ENCODE measurements around the gene AMY1A.
"Not testable (repeated sequence)": the region's sequence is repeated elsewhere in the genome, so short reads cannot be mapped to it uniquely, and the experiment has no call there.

The AMY1A gene

DNA sequence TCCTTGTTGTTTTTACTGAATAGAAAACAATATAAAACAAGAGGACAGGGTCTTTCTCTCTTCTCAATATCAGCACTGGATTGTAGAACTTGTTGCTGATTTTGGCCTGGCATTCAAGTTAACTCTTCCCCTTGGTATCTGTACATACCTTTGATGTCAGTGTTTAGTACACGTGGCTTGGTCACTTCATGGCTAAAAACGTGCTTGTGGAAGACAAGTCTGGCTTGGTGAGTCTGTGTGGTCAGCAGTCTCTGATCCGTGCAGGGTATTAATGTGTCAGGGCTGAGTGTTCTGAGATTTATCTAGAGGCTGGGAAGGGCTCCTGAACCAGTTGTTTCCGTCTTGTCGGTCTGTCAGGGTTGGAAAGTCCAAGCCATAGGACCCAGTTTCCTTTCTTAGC is at the start of gene AMY1A:
AMY1A (plus strand) TSS at position 301 of the 400 bp plus-strand sequence. CDS start 571 bp downstream, outside the sequence.
- not testable (repeated sequence) for DNase-seq

DNA sequence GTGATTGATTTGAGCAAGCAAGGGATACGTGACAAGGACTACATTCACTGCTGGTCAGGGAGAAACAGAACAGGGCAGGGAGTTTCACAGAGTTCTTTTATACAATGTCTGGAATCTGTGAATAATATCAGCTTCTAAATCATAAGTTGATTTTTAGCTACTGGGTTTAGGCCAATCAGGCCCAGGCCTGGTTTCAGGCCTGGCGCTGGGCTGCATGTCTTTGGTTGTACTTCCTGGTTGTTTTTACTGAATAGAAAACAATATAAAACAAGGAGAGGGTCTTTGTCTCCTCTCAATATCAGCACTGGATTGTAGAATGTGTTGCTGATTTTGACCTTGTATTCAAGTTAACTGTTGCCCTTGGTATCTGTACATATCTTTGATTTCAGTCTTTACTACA is 39.2 kb upstream of the AMY1A start:
- DNase-seq = no peak

GRCh38 chr1:103616994-103617477 is 38.5 kb upstream of the AMY1A start, which contains the start of gene AMY2A:
AMY2A (plus strand) TSS chr1:103617427; CDS start chr1:103617441, 14 bp downstream.
- DNase-seq = not testable (repeated sequence)

DNA sequence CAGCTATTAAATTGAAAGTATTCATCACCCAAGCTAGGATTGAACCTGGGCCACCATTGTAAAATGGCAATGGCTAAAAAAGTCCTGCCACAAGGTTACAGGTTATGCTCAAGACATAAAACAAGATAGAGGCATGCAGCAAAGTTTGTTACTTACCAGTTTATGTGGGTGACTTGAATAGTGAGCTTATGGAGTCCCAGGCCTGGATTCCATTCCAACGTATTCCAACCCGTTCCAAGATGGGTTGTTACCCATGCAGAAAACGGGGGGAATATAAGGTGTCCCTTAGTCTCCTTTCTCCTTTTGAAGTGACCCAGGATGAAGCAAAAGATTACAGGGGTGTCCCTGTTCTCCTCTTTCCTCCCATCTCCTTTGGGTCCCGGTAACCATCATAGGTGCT is 28.1 kb upstream of the AMY1A start:
- DNase-seq = not testable (repeated sequence)

- DNase-seq = not testable (repeated sequence)
Observed at GRCh38 chr1:103641194-103641593, 14.4 kb upstream of the AMY1A start.

DNA sequence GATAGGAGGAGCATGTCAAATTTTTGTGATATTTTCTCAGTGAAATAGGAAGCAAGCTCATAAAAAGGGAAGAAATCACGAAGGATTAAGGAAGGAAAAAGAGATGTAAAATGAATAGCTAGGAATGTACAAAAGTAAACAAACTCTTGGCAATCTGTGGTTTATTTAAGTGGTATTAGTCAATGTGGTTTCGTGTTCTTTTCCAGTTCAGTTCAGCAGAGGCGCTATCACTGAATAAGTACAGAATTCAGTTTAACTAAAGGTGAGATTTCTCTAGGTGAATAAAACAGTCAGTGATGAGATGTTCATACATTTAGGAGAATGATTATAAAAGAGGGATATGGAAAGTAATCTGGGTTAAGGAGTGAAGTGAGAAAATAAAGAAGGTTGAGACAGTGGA is 11.7 kb upstream of the AMY1A start:
- not testable (repeated sequence) for DNase-seq

DNA sequence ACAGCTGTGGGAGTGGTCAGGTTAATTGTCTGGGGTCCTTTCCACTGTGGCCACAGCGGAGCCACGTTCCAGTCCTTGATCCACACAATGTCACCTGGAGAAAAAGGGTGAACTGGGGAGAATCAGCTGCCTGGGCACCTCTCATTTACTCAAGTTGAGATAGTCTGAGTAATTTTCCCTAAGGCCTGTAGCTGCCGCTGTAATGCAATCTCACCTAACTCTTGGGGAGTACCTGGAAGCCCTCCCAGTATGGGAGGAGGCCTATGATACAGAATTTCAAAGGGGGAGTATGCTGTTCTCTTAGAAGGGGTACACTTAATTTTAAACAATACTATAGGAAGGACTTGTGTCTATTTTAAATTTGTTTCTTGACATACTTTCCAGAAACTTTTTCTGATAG is 5.3 kb upstream of the AMY1A start:
- not testable (repeated sequence) for DNase-seq

- DNase-seq = not testable (repeated sequence)
Observed at GRCh38 chr1:103650889-103651288, 4.7 kb upstream of the AMY1A start.

- DNase-seq = not testable (repeated sequence)
Observed at GRCh38 chr1:103654133-103654532, 1.4 kb upstream of the AMY1A start.

DNA sequence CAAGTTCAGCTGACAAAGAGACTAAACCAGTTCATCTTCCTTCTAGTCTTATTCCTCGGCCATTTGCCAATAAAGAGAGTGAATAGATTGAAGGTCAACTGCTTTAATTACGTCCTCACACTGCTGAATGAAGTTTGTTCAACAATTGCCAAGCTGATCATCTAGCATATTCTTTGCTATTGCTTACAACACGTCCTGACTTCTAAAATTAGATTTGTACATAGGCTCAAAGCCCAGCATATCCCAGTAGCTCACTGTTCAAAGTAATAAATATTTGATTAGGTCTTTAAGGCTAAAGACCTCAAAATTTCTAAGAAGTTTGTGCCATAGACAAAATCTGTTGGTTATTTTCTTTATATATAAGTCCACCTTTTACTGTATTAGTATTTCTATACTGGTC is 20.8 kb downstream of the AMY1A start:
- DNase-seq = not testable (repeated sequence)

GRCh38 chr1:103696110-103696509 is 40.5 kb downstream of the AMY1A start, which contains the start of gene AMY1B:
AMY1B (minus strand) TSS chr1:103696210; CDS start chr1:103695639, 571 bp downstream.
- DNase-seq = not testable (repeated sequence)

- DNase-seq = not testable (repeated sequence)
Observed at GRCh38 chr1:103697430-103697829, 41.9 kb downstream of the AMY1A start.

- not testable (repeated sequence) for DNase-seq
Observed at GRCh38 chr1:103700669-103701068, 45.1 kb downstream of the AMY1A start.

GRCh38 chr1:103701256-103701655 is 45.7 kb downstream of the AMY1A start:
- DNase-seq = not testable (repeated sequence)

DNA sequence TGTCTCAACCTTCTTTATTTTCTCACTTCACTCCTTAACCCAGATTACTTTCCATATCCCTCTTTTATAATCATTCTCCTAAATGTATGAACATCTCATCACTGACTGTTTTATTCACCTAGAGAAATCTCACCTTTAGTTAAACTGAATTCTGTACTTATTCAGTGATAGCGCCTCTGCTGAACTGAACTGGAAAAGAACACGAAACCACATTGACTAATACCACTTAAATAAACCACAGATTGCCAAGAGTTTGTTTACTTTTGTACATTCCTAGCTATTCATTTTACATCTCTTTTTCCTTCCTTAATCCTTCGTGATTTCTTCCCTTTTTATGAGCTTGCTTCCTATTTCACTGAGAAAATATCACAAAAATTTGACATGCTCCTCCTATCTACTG is 52.1 kb downstream of the AMY1A start:
- not testable (repeated sequence) for DNase-seq

DNA sequence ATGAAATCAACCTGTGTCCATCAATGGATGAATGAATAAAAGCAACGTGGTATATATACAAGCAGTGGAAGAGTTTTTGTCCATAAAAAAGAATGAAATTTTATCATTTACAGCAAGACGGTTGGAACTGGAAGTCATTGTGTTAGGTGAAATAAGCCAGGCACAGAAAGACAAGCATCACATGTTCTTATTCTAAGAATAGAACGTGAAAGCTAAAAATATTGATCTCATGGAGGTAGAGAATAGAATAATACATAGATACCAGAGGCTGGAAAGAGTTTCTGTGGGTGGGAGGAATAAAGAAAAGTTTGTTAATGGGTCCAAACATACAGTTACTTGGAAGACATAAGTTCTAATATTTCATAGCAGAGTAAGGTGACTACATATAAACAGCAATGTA is 54.8 kb downstream of the AMY1A start:
- not testable (repeated sequence) for DNase-seq
